Suprapubic skin (tissue), 4 donors: Measurements from ENCODE around the gene HES6. TPM values are rescaled to one million over a fixed set of nuclear protein-coding genes. Genes with fewer than 3 reads are reported as not detected.

Source experiments
- DNase-seq, 2 donors: peaks; one replicate each; pipeline ENCODE4 v3.0.0-alpha.2; 2019; ENCODE audit warnings: low spot score in 2 of 2
- H3K27ac ChIP-seq: fragments of 200-600 bp; sonication (generic); one replicate; pipeline ENCODE4 v1.5.1; 2019
- H3K27me3 ChIP-seq: fragments of 200-600 bp; sonication (generic); one replicate; pipeline ENCODE4 v1.5.1; 2019
- H3K36me3 ChIP-seq: fragments of 200-600 bp; sonication (generic); one replicate; pipeline ENCODE4 v1.5.1; 2019
- H3K4me1 ChIP-seq: fragments of 200-600 bp; sonication (generic); one replicate; pipeline ENCODE4 v1.5.1; 2019
- H3K4me3 ChIP-seq: fragments of 200-600 bp; sonication (generic); one replicate; pipeline ENCODE4 v1.5.1; 2019; ENCODE audit warnings: mild to moderate bottlenecking
- H3K9me3 ChIP-seq: fragments of 200-600 bp; sonication (generic); one replicate; pipeline ENCODE4 v1.5.1; 2019
- CTCF ChIP-seq, 2 donors: fragments of 200-600 bp in 1 of 2; fragments of 450-650 bp in 1 of 2; sonication (generic) in 1 of 2; IDR thresholded peaks; one replicate each; pipeline ENCODE4 v1.5.1; 2016 to 2019; ENCODE audit warnings: antibody characterized with exemption in 2 of 2, mild to moderate bottlenecking in 1 of 2, moderate library complexity in 1 of 2
- EP300 ChIP-seq: sonication (generic); formaldehyde crosslinking; IDR thresholded peaks from one replicate; pipeline ENCODE4 v1.6.1; 2017; ENCODE audit warnings: antibody characterized with exemption
- POLR2A ChIP-seq, 2 donors: fragments of 450-650 bp; IDR thresholded peaks; one replicate each; pipeline ENCODE4 v1.6.1; 2017; ENCODE audit warnings: antibody characterized with exemption in 2 of 2, mild to moderate bottlenecking in 2 of 2, moderate library complexity in 2 of 2
- POLR2AphosphoS5 ChIP-seq, 3 donors: sonication (generic); formaldehyde crosslinking; IDR thresholded peaks; one replicate each; pipeline ENCODE4 v1.6.1; 2017; ENCODE audit warnings: antibody characterized with exemption in 3 of 3
- WGBS: methylation state at CpG from one replicate; pipeline ENCODE4 v1.1.5; 2018; 5-methylcytosine and 5-hydroxymethylcytosine counted together
- total RNA-seq, 4 donors: library from RNA; depleted of rRNA; stranded (reverse); fragments of >200 nt; gene quantifications; one replicate each; pipeline ENCODE4 v1.1.0, GENCODE V29; 2016

The HES6 gene
- total RNA-seq, 4 donors from 2014 or later = 4.0 to 10.0 (median 7.0) TPM

- Histone ChIP-seq H3K36me3 (no peaks in the 10 kb centered on the region), H3K4me1 (no peaks in the 10 kb centered on the region), H3K9me3 (no peaks in the 10 kb centered on the region), H3K27me3 (no peaks in the 10 kb centered on the region), H3K27ac (no peak overlapping the region), H3K4me3 (no peak overlapping the region)
- WGBS = 93% methylated on average over 29 of the region's 29 CpGs
- DNase-seq = no peak
- no peak for TF ChIP-seq POLR2A (IDR thresholded peaks at IDR 0.05)
- TF ChIP-seq POLR2AphosphoS5 (IDR thresholded peaks at IDR 0.05) = no peak
- no peak for TF ChIP-seq EP300
- no peak for TF ChIP-seq CTCF (IDR thresholded peaks at IDR 0.05)
These were observed 15.3 kb downstream of the HES6 start for GRCh38 chr2:238224356-238225035.

DNA sequence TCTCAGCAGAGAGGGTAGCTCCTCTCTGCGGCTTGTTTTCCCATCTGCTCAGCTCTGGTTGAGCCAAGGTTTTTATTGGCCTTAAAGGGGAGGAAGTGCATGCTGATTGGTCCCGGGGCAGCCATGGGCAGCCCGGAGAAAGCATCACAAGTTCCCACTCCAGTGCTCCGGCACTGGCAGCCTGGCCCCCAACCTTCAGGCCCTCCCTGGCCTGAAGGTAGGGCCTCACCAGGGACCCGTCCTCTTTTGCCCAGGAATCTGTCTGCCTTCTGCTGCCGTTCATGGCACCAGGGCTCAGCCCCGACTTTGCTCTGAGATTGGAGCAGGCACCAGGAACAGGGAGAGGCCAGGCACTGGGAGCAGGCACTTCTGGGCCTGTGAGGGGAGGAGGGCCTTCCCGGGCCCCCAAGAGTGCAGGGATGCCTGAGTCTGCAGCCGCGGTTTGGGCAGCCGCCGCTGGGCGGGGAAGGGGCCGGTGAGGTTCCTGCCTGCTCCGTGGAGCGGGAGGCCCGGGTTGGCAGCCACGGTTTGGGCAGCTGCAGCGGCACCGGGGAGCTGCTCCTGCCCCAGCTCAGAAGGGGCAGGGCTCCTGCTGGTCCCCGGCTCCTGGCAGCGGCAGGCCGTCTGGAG is 18.8 kb downstream of the HES6 start:
- WGBS = 62% methylated on average over 4 of the region's 23 CpGs
- TF ChIP-seq EP300 (no peak), POLR2AphosphoS5 (IDR thresholded peaks at IDR 0.05) (no peak), POLR2A (IDR thresholded peaks at IDR 0.05) (no peak), CTCF (IDR thresholded peaks at IDR 0.05) (no peak)
- no peaks in the 10 kb centered on the region for H3K36me3 ChIP-seq
- no peak overlapping the region for H3K27ac ChIP-seq
- H3K9me3 ChIP-seq = no peaks in the 10 kb centered on the region
- DNase-seq = no peak
- no peak overlapping the region for H3K4me3 ChIP-seq
- no peaks in the 10 kb centered on the region for H3K27me3 ChIP-seq
- no peaks in the 10 kb centered on the region for H3K4me1 ChIP-seq

DNA sequence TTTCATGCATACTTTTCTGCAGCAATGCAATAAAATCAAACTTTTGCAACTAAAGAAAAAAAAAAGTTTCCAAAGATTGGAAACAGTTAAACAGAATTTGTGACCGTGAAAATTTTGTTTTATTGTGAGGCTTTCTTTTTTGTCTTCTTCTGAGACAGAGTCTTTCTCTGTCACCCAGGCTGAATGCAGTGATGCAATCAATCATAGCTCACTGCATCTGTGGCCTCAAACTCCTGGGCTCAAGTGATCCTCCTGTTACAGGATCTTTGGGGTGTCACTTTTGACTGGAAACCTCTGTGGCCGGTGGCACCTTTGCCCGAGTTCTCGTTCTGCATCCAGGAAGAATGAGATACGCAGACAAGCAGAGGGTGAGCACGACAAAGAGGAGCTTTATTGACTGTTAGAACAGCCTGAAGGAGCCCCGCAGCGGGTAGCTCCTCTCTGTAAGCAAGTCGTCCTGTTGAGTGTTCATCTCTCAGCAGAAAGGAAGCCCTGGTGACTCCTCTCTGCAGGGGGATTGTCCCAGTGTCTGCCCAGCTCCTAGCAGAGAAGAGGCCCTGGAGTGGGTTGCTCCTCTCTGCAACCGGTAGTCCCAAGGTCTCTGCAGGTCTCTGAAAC is 19.5 kb downstream of the HES6 start:
- no peak for DNase-seq

GRCh38 chr2:238216651-238217184 is 23.1 kb downstream of the HES6 start:
- DNase-seq = no peak
- Histone ChIP-seq H3K27me3 (no peaks in the 10 kb centered on the region), H3K4me1 (no peaks in the 10 kb centered on the region), H3K27ac (no peak overlapping the region), H3K4me3 (no peak overlapping the region), H3K9me3 (no peaks in the 10 kb centered on the region), H3K36me3 (no peaks in the 10 kb centered on the region)
- TF ChIP-seq CTCF (IDR thresholded peaks at IDR 0.05) = no peak
- no peak for TF ChIP-seq EP300
- TF ChIP-seq POLR2AphosphoS5 (IDR thresholded peaks at IDR 0.05) = no peak
- no peak for TF ChIP-seq POLR2A (IDR thresholded peaks at IDR 0.05)
- WGBS = 67% methylated on average over 1 of the region's 2 CpGs

More for the DNA sequence above, 19.5 kb downstream of the HES6 start:
- no peaks in the 10 kb centered on the region for H3K36me3 ChIP-seq
- no peaks in the 10 kb centered on the region for H3K4me1 ChIP-seq
- 86% methylated on average over 9 of the region's 10 CpGs for WGBS
- no peak overlapping the region for H3K27ac ChIP-seq
- TF ChIP-seq POLR2A (IDR thresholded peaks at IDR 0.05) (no peak), CTCF (IDR thresholded peaks at IDR 0.05) (no peak), POLR2AphosphoS5 (IDR thresholded peaks at IDR 0.05) (no peak), EP300 (no peak)
- no peak overlapping the region for H3K4me3 ChIP-seq
- H3K9me3 ChIP-seq = no peaks in the 10 kb centered on the region
- no peaks in the 10 kb centered on the region for H3K27me3 ChIP-seq

- H3K4me1 ChIP-seq = peaks cover 13% of the 10 kb centered on the region
- no peak for DNase-seq
- no peaks in the 10 kb centered on the region for H3K36me3 ChIP-seq
- H3K27ac ChIP-seq = no peak overlapping the region
- WGBS = 67% methylated on average over 7 of the region's 7 CpGs
- H3K27me3 ChIP-seq = no peaks in the 10 kb centered on the region
- H3K4me3 ChIP-seq = no peak overlapping the region
- TF ChIP-seq POLR2A (IDR thresholded peaks at IDR 0.05) = no peak
- TF ChIP-seq EP300 = no peak
- TF ChIP-seq CTCF (IDR thresholded peaks at IDR 0.05) = no peak
- TF ChIP-seq POLR2AphosphoS5 (IDR thresholded peaks at IDR 0.05) = no peak
- no peaks in the 10 kb centered on the region for H3K9me3 ChIP-seq
These were observed 32.8 kb downstream of the HES6 start for GRCh38 chr2:238207006-238207405.
